Measurements from ENCODE around the gene SLIT1. TPM values are rescaled to one million over a fixed set of nuclear protein-coding genes. Genes with fewer than 3 reads are reported as not detected.
A peak's percentile ranks its signal among the peaks of the same experiment; 100 is the strongest.

SLIT1 gene
- total RNA-seq, 1 donor from 2014 or later, result 0.12 TPM

DNA sequence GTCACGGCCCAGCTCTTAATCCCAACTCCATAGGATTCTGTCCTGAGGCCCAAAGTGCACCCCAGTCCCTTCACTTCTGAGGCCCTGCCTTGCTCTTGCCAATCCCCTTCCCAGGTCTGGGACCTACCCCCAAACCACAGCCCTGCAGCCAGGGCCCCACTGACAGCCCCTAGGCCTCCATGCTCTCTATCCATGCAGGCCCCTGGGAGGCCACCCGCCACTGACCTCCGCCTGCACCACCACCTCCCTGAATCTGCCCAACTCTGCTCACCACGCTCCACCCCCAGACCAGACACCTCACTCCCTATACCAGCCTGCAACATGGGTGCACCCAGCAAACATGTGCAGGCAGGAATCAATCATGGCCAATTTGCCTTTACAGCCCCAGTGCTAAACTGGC lies 10.2 kb downstream of the SLIT1 start:
- DNase-seq (ENCODE audit: low read depth), result no peak
- no peak for TF ChIP-seq CTCF (conservative IDR thresholded peaks at IDR 0.05; ENCODE audit: low read depth, low read length)
- no peak overlapping the region for H3K4me3 ChIP-seq (ENCODE audit: low read depth, low read length)

- TF ChIP-seq CTCF (conservative IDR thresholded peaks at IDR 0.05; ENCODE audit: low read depth, low read length), result no peak
- no peak overlapping the region for H3K4me3 ChIP-seq (ENCODE audit: low read depth, low read length)
- DNase-seq (ENCODE audit: low read depth), result no peak
Measured at GRCh38 chr10:97174941-97175340, 10.8 kb downstream of the SLIT1 start.

DNA sequence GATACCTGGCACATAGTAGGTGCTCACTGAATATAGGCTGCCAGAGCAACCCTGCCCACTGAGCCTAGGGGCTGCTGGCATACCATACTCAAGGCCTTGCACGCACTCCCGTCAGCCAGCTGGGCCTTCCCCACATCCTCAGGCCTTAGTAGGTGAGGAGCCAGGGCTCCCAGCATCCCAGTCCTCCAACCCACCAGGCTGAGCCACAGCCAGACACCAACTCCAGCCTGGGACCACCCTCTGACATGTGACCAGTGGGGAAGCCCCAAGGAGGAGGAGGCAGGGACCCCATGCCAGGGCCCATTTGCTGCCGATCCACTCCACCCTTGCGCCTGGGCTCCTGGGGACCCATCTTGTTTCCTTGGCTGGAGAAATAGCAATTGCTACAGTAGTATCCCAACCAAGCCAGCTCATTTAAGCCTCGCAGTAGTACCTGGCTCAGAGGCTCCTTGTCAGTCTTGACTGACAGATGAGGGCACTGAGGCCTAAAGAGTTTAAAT lies 11.4 kb downstream of the SLIT1 start:
- no peak for TF ChIP-seq CTCF (conservative IDR thresholded peaks at IDR 0.05; ENCODE audit: low read depth, low read length)
- DNase-seq (ENCODE audit: low read depth), result no peak
- H3K4me3 ChIP-seq (ENCODE audit: low read depth, low read length), result no peak overlapping the region

DNA sequence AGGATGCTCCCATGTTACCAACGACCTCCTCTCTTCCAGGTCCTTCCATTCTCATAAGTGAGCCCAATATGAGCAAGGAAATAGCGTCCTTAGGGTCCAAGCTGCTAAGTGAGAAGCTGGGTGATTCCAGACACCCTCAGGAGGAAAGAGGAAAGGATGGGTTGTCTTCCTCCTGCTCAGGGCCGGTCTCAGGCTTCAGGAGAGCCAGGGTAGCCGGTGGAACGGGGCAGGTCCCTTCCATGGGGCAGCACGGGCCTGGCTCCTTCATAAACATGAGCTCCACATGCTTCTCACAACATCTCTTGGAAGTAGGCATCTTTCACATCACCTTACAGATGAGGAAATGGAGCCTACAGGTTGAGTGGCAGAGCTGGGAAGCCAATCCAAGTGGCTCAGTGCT lies 12.7 kb downstream of the SLIT1 start:
- DNase-seq (ENCODE audit: low read depth), result no peak
- no peak overlapping the region for H3K4me3 ChIP-seq (ENCODE audit: low read depth, low read length)
- no peak for TF ChIP-seq CTCF (conservative IDR thresholded peaks at IDR 0.05; ENCODE audit: low read depth, low read length)

DNA sequence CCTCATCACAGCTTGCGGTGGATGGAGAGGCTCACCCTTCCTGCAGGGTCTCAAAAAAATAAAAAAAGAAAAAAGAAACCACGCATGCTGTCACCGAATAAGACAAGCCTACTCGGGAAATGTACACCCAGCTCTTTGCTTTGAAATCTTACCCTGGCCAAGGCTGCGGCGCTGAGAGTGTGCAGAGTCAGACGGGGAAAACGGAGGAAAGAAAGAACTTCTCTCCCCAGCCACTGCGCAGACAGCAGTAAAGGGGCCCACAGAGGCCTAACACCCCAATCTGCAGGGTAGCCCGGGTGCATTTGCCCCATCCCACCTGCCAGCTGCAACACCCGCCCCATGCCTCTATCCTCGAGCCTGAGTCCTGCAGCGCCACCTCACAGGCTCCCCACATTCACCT lies 14.8 kb downstream of the SLIT1 start:
- TF ChIP-seq CTCF (conservative IDR thresholded peaks at IDR 0.05; ENCODE audit: low read depth, low read length), result no peak
- peak overlapping the region; percentile 43 for H3K4me3 ChIP-seq (ENCODE audit: low read depth, low read length)
- DNase-seq (ENCODE audit: low read depth), result no peak

GRCh38 chr10:97169911-97170693 lies 15.7 kb downstream of the SLIT1 start:
- peak overlapping the region; percentile 43 for H3K4me3 ChIP-seq (ENCODE audit: low read depth, low read length)
- DNase-seq (ENCODE audit: low read depth), result no peak
- TF ChIP-seq CTCF (conservative IDR thresholded peaks at IDR 0.05; ENCODE audit: low read depth, low read length), result peak; percentile 18

DNA sequence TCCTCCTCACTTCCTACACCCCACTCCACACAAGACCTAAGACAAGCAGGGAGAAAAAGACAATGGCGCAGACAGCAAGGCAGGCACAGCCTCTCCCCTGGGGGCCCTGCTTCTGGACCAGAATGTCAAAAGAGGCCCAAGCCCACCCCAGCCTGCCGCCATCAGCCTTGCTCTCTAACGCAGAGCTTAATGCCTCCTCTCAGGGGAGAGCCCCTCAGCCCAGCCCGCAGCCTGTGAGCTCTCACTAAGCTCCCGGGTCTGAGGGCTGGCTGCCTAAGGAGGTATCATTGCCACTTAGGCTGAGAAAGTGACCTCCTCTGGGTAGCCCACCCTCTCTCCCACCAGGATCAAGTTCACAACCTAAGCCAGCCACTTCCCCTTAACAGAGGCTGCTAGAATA lies 16.7 kb downstream of the SLIT1 start:
- no peak for DNase-seq (ENCODE audit: low read depth)
- no peak for TF ChIP-seq CTCF (conservative IDR thresholded peaks at IDR 0.05; ENCODE audit: low read depth, low read length)
- no peak overlapping the region for H3K4me3 ChIP-seq (ENCODE audit: low read depth, low read length)
